Esophagus muscularis mucosa (tissue), 4 donors: ENCODE results near the gene PTPN9. TPM values are rescaled to one million over a fixed set of nuclear protein-coding genes. Genes with fewer than 3 reads are reported as not detected.

ENCODE experiments used
- DNase-seq: peaks from one replicate; pipeline ENCODE4 v3.0.0-alpha.2; 2017; ENCODE audit errors: extremely low spot score
- H3K27ac ChIP-seq, 4 donors: fragments of 200-600 bp; sonication (generic); replicated peaks in 1 of 4; 1 replicate in 3 of 4; 2 replicates in 1 of 4; pipeline ENCODE4 v1.5.1; 2016 to 2019; ENCODE audit warnings: mild to moderate bottlenecking in 1 of 4
- H3K27me3 ChIP-seq, 4 donors: fragments of 200-600 bp; sonication (generic); one replicate each; pipeline versions ENCODE4 v1.5.1 to v1.6.0; 2016 to 2019
- H3K36me3 ChIP-seq, 4 donors: fragments of 200-600 bp; sonication (generic); one replicate each; pipeline ENCODE4 v1.5.1; 2016 to 2019
- H3K4me1 ChIP-seq, 4 donors: fragments of 200-600 bp; sonication (generic); one replicate each; pipeline ENCODE4 v1.5.1; 2016 to 2019
- H3K4me3 ChIP-seq, 4 donors: fragments of 200-600 bp; sonication (generic); 1 replicate in 2 of 4; 2 replicates in 2 of 4; pipeline ENCODE4 v1.5.1; 2016 to 2019; ENCODE audit warnings: mild to moderate bottlenecking in 4 of 4, moderate library complexity in 1 of 4
- H3K9me3 ChIP-seq, 4 donors: fragments of 200-600 bp; sonication (generic); 1 replicate in 3 of 4; 2 replicates in 1 of 4; pipeline ENCODE4 v1.5.1; 2016 to 2019
- EP300 ChIP-seq: sonication (generic); formaldehyde crosslinking; IDR thresholded peaks from one replicate; pipeline ENCODE4 v1.6.1; 2017; ENCODE audit warnings: antibody characterized with exemption
- POLR2A ChIP-seq: fragments of 450-650 bp; IDR thresholded peaks from one replicate; pipeline ENCODE4 v1.6.1; 2017; ENCODE audit warnings: antibody characterized with exemption, moderate library complexity, mild to moderate bottlenecking, low read depth
- POLR2AphosphoS5 ChIP-seq, 2 donors: sonication (generic); formaldehyde crosslinking; IDR thresholded peaks; one replicate each; pipeline ENCODE4 v1.6.1; 2017; ENCODE audit warnings: antibody characterized with exemption in 2 of 2
- WGBS: methylation state at CpG from one replicate; pipeline ENCODE4 v1.1.5; 2018; 5-methylcytosine and 5-hydroxymethylcytosine counted together
- intact Hi-C: fragments of 100-400 bp; cut with DNase I; formaldehyde crosslinking; loops from one replicate; pipeline ENCODE4 v1.15.1; 2023
- total RNA-seq, 4 donors: library from RNA; depleted of rRNA; stranded (reverse); fragments of >200 nt; gene quantifications; one replicate each; pipeline versions ENCODE4 v1.1.0 to v1.2.1, GENCODE V29; 2016
- TF ChIP-seq, protein P1 (sequence below), 3 experiments: fragments of 200-600 bp in 2 of 3; fragments of 450-650 bp in 1 of 3; sonication (generic) in 2 of 3; IDR thresholded peaks; one replicate each; pipeline ENCODE4 v1.5.1; 2017 to 2019; ENCODE audit warnings: antibody characterized with exemption in 3 of 3, mild to moderate bottlenecking in 2 of 3, moderate library complexity in 1 of 3

The PTPN9 gene
- total RNA-seq, 4 donors from 2014 or later: 20.3 to 31.6 (median 27.5) TPM

DNA sequence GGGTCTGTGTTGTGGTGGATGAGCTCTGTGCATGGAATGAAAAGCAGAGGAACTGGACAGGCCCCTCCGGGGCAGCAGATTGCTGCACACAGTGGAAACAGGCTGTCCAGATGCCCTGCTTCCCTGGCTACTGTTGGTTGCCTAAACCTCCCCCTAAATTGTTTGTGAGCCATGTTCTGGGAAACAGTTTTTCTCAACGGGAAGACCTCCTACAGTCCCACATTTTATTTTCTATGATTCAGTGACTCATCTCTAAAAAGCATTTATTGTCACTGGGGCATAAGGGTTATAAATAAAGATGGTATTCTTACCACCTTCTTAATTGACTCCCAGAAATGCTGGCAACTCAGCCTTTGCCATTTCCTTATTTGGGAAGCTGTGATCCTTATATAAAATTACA, 20.3 kb upstream of the PTPN9 start:
- Histone ChIP-seq H3K27me3 (no peaks in the 10 kb centered on the region), H3K27ac (peak overlapping the region in 1 of 4 donors; percentile 41), H3K4me3 (no peak overlapping the region), H3K36me3 (peaks cover 13 to 98% (median 81%) of the 10 kb centered on the region in 4 donors), H3K4me1 (peaks cover 0 to 15% (median 7%) of the 10 kb centered on the region in 4 donors), H3K9me3 (no peaks in the 10 kb centered on the region)
- intact Hi-C loops: no loop called here
- TF ChIP-seq EP300 (no peak), POLR2AphosphoS5 (IDR thresholded peaks at IDR 0.05) (no peak), POLR2A (no peak)
- TF ChIP-seq, protein P1, sequence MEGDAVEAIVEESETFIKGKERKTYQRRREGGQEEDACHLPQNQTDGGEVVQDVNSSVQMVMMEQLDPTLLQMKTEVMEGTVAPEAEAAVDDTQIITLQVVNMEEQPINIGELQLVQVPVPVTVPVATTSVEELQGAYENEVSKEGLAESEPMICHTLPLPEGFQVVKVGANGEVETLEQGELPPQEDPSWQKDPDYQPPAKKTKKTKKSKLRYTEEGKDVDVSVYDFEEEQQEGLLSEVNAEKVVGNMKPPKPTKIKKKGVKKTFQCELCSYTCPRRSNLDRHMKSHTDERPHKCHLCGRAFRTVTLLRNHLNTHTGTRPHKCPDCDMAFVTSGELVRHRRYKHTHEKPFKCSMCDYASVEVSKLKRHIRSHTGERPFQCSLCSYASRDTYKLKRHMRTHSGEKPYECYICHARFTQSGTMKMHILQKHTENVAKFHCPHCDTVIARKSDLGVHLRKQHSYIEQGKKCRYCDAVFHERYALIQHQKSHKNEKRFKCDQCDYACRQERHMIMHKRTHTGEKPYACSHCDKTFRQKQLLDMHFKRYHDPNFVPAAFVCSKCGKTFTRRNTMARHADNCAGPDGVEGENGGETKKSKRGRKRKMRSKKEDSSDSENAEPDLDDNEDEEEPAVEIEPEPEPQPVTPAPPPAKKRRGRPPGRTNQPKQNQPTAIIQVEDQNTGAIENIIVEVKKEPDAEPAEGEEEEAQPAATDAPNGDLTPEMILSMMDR (IDR thresholded peaks at IDR 0.05): no peak
- no peak for DNase-seq
- WGBS: 32% methylated on average over 2 of the region's 2 CpGs

DNA sequence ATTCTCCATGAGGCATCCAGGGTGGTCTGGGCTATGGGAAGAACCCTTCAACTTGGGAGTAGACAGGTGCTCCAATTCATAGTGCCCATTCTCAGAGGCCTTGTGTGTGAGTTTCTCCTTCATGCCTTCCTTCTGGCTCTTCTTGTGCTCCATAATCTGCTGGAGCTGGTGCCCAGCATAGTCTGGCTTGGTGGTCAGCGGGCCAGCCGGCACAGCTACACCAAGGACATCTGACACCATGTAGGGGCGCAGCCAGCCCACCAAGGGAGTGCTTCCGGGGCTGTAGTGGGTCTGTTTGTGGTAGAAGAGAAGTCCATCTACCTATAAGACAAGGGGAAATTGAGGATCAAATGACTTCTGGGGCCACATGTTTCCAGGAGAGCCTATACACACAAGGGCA, 19.2 kb upstream of the PTPN9 start:
- peaks cover 0 to 15% (median 7%) of the 10 kb centered on the region in 4 donors for H3K4me1 ChIP-seq
- WGBS: 95% methylated on average over 4 of the region's 4 CpGs
- intact Hi-C loops: no loop called here

DNA sequence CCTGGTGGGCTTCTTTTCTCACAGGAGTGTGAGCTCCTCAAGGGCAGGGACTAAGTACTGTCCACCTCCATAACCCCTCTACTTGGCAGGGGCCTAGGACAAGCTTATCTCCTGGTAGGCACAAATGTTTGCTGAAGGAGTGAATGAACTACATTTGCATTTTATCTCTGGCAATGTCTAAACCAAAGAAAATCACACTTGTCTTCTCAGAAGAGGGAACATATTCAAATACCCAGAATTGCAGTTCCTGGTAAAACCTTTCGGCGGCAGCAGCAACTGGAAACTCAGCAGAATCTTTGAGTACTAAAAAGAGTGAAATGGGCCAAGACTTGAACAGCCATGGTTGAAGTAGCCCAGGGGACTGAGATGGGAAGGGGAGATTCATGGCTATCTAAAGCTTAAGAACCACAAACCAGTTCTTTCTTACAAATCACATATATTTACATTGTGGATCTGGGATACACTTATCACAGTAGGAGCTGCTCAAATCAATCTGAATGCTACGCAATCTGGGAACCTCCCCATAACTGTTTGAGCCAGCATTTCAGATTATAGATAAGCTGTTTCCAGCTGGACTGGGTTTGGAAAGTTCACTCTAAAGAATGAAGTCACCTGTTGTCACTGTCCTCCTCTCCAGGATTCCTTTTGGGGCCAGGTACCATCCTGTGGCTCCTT, 18.7 kb upstream of the PTPN9 start:
- no peak for DNase-seq
- WGBS: 90% methylated on average over 3 of the region's 3 CpGs
- H3K27ac ChIP-seq: no peak overlapping the region
- peaks cover 0 to 15% (median 7%) of the 10 kb centered on the region in 4 donors for H3K4me1 ChIP-seq
- no peaks in the 10 kb centered on the region for H3K27me3 ChIP-seq
- TF ChIP-seq EP300: no peak
- TF ChIP-seq, protein P1 (IDR thresholded peaks at IDR 0.05): peak in 2 of 3 experiments; percentile 18 to 44
- intact Hi-C loops: no loop called here
- peaks cover 13 to 98% (median 72%) of the 10 kb centered on the region in 4 donors for H3K36me3 ChIP-seq
- H3K4me3 ChIP-seq: no peak overlapping the region
- H3K9me3 ChIP-seq: no peaks in the 10 kb centered on the region

More for the DNA sequence above, 19.2 kb upstream of the PTPN9 start:
- no peak for DNase-seq
- H3K4me3 ChIP-seq: no peak overlapping the region
- H3K27me3 ChIP-seq: no peaks in the 10 kb centered on the region
- TF ChIP-seq POLR2AphosphoS5 (IDR thresholded peaks at IDR 0.05) (no peak), EP300 (no peak), POLR2A (no peak)
- TF ChIP-seq, protein P1 (IDR thresholded peaks at IDR 0.05): no peak
- no peaks in the 10 kb centered on the region for H3K9me3 ChIP-seq
- H3K27ac ChIP-seq: peak overlapping the region in 1 of 4 donors; percentile 1
- H3K36me3 ChIP-seq: peaks cover 13 to 98% (median 73%) of the 10 kb centered on the region in 4 donors

DNA sequence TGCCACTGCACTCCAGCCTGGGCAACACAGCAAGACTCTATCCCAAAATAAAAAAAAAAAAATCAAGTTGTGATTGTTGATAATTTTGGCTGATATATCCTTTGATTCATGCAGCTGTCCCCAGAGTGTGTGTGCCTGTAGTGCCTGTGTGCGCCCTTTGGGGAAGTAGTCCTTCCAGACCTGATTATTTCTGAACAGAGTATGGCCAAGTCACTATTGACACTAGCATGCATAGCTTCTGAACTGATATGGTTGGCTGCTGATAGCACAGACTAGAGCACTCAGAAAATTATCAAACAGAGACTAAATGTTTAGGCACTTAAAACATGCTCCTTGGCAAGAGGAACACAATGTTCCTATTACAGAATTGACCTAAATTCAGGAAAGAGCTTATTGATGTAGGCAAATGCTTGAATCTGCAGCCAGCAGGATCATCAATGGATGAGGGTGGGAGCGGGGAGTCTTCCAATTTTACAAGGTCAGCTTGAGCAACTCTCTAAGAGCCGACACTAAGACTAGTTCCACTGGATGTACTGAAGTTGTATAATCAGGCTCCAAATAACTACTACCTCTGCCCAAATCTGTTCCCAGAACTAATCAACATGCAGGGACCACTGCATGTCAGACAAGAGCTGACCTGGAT, 17.7 kb upstream of the PTPN9 start:
- no peak overlapping the region for H3K27ac ChIP-seq
- no peaks in the 10 kb centered on the region for H3K9me3 ChIP-seq
- peaks cover 0 to 15% (median 7%) of the 10 kb centered on the region in 4 donors for H3K4me1 ChIP-seq
- WGBS: 95% methylated on average over 3 of the region's 3 CpGs
- H3K27me3 ChIP-seq: no peaks in the 10 kb centered on the region
- intact Hi-C loops: no loop called here
- H3K36me3 ChIP-seq: peaks cover 13 to 93% (median 67%) of the 10 kb centered on the region in 4 donors
- no peak for DNase-seq
- H3K4me3 ChIP-seq: no peak overlapping the region
- TF ChIP-seq EP300 (no peak), POLR2AphosphoS5 (IDR thresholded peaks at IDR 0.05) (no peak), POLR2A (no peak)
- TF ChIP-seq, protein P1 (IDR thresholded peaks at IDR 0.05): no peak
